Measurements from ENCODE around the gene RAB17. TPM values are rescaled to one million over a fixed set of nuclear protein-coding genes. Genes with fewer than 3 reads are reported as not detected.
A peak's percentile ranks its signal among the peaks of the same experiment; 100 is the strongest.

RAB17 gene
- total and polyA plus RNA-seq, 2 of the 8 experiments (the other 6 are each of a cell fraction or from before 2014, with no cell fraction given): 42.6 to 83.4 TPM

DNA sequence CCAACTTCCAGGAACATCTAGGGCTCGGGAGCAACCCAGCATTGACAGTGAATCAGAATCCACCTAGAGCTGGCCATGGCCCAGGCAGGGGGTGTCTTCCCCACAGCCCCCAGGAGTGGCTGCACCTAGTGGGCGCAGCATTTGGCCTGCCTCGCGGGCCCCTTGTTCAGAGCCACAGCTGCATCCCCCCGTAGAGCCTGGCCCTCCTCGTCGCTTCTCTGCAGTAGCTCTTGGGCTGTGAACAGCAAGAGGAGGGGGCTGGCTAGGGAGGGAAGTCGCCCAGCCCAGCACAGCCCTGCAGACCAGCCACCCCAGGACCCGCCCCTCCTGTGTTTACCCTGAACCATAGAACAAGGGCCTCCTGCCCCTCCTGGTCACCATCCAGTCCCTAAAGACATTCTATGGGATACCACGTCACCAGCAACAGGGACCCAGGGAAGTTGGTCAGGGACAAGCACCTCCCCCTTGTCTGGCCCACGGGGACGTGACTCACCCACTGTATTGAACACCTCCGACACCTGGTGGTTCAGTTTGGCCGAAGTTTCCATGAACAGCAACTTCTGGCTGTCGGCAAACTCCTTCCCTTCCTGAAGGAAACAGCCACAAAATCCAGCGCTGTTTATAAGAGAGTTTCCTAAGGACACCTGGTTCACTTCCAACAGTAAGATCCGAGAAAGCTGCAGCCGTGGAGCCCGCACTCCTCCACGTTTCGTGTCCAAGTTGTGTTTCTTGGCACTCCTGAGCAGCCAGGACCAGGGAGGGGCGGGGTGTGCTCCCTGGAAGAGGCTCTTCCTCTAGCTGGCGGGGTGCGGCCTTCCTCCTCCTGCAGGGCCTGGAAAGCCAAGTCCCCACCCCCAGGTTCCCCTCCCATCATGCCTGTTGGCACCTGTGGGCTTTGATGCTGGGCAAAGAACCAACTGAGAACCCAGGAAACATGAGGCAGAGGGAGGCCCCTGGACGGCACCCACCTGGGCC lies 15.4 kb downstream of the RAB17 start:
- Histone ChIP-seq H4K5ac (ENCODE audit: insufficient read length, low read depth, low read length) (no peak overlapping the region), H4K91ac (replicated peaks; ENCODE audit: insufficient read length, low read length) (no peak overlapping the region), H2AK5ac (ENCODE audit: low read depth, low read length) (no peak overlapping the region), H3K14ac (ENCODE audit: insufficient read length) (no peak overlapping the region), H3K56ac (replicated peaks; ENCODE audit: insufficient read length, low read depth, low read length) (no peak overlapping the region), H2BK20ac (ENCODE audit: low read length) (no peak overlapping the region), H3K79me1 (ENCODE audit: low read depth, low read length) (no peaks in the 10 kb centered on the region; the same call in 1 of the 2 replicates), H2BK12ac (ENCODE audit: low read depth, low read length) (no peak overlapping the region), H3K27me3 (replicated peaks in 1 of 4; ENCODE audit: control insufficient read depth in 3 of 4, extremely low read depth in 1 of 4, insufficient read depth in 3 of 4, low read length in 3 of 4) (no peaks in the 10 kb centered on the region), H3K4me3 (ENCODE audit: extremely low read depth in 1 of 4, insufficient read depth in 2 of 4, low read depth in 3 of 4, low read length in 4 of 4) (no peak overlapping the region), H3K4me1 (replicated peaks in 1 of 4; ENCODE audit: control insufficient read depth in 3 of 4, insufficient read depth in 4 of 4, low read length in 3 of 4) (peaks cover 0 to 8% (median 4%) of the 10 kb centered on the region in 4 experiments; a peak in 3 of 7 replicates), H2BK15ac (ENCODE audit: low read length) (no peak overlapping the region; the same call in 1 of the 2 replicates), H3K9ac (replicated peaks in 1 of 4; ENCODE audit: extremely low read depth in 1 of 4, low read depth in 3 of 4, low read length in 3 of 4) (no peak overlapping the region), H2BK5ac (ENCODE audit: low read depth, low read length) (0 out of 2 replicates have a peak overlapping the region, but pooled peaks have one; percentile 24), H3K23ac (ENCODE audit: insufficient read length) (no peak overlapping the region), H3K27ac (ENCODE audit: low read depth, low read length) (no peak overlapping the region), H4K8ac (ENCODE audit: extremely low read depth, insufficient read depth, low read length) (peak overlapping the region; percentile 30), H2AFZ (ENCODE audit: low read length) (no peak overlapping the region), H3K23me2 (ENCODE audit: low read depth, low read length) (no peaks in the 10 kb centered on the region; the same call in 1 of the 2 replicates), H3K18ac (ENCODE audit: extremely low read depth, low read length) (no peak overlapping the region; the same call in 1 of the 2 replicates), H3K79me2 (ENCODE audit: control insufficient read depth in 1 of 2, insufficient read depth in 2 of 2, low read length in 2 of 2) (no peaks in the 10 kb centered on the region), H3K9me3 (ENCODE audit: insufficient read depth in 2 of 2, low read depth in 1 of 2, low read length in 1 of 2) (no peaks in the 10 kb centered on the region), H4K20me1 (replicated peaks in 1 of 2; ENCODE audit: control insufficient read depth in 1 of 2, insufficient read depth in 2 of 2, low read length in 2 of 2) (peaks cover 0 to 3% of the 10 kb centered on the region in 2 experiments), H3K4ac (replicated peaks; ENCODE audit: insufficient read length, low read depth, low read length) (no peak overlapping the region), H3K36me3 (ENCODE audit: control insufficient read depth in 2 of 4, insufficient read depth in 4 of 4, low read length in 3 of 4) (peaks cover 0 to 5% (median 1%) of the 10 kb centered on the region in 4 experiments; a peak in 1 of 8 replicates), H3K4me2 (ENCODE audit: insufficient read depth in 1 of 2, low read depth in 2 of 2, low read length in 2 of 2) (no peak overlapping the region), H2BK120ac (replicated peaks; ENCODE audit: low read depth, low read length) (no peak overlapping the region)
- CTCF ChIA-PET (ENCODE audit: partially characterized antibody): interaction anchor here (0.6 to 8.1 kb wide), 11 partner anchors 11 to 200 kb away, joined by 3 to 107 read pairs (median 4); no protein-coding TSS in a partner anchor
- WGBS, 2 experiments (ENCODE audit: extremely low coverage in 1 of 2, insufficient coverage in 1 of 2, insufficient read length in 1 of 2, insufficient replicate concordance in 2 of 2, low coverage in 1 of 2, low lambda C conversion rate in 2 of 2, missing lambda C conversion rate in 1 of 2): 91% methylated on average over 22 of the region's 25 CpGs; no CpG with 5 or more reads in 1 of the 2 experiments
- TF ChIP-seq MAFK (IDR thresholded peaks at IDR 0.05; ENCODE audit: low read depth, low read length) (no peak), ASH2L (IDR thresholded peaks at IDR 0.05; ENCODE audit: low read length) (no peak)
- DNase-seq (ENCODE audit: low read depth in 1 of 2, low spot score in 2 of 2) (peak in 1 of 2 experiments; percentile 45), FAIRE-seq (no peak)
- POLR2A ChIA-PET (ENCODE audit: partially characterized antibody): interaction anchor here (0.8 to 4.1 kb wide), 6 partner anchors 8 to 39 kb away, joined by 3 to 27 read pairs (median 8); partner anchors contain the start of gene RAB17

Data from H1 (cell line).